ENCODE measurements around the gene CHKB.
"Not testable (repeated sequence)": the region's sequence is repeated elsewhere in the genome, so short reads cannot be mapped to it uniquely, and the experiment has no call there.

Gene CHKB

GRCh38 chr22:50612168-50612527, 29.5 kb upstream of the CHKB start:
- DNase-seq (ENCODE audit: low read depth in 3 of 3), result no peak

DNA sequence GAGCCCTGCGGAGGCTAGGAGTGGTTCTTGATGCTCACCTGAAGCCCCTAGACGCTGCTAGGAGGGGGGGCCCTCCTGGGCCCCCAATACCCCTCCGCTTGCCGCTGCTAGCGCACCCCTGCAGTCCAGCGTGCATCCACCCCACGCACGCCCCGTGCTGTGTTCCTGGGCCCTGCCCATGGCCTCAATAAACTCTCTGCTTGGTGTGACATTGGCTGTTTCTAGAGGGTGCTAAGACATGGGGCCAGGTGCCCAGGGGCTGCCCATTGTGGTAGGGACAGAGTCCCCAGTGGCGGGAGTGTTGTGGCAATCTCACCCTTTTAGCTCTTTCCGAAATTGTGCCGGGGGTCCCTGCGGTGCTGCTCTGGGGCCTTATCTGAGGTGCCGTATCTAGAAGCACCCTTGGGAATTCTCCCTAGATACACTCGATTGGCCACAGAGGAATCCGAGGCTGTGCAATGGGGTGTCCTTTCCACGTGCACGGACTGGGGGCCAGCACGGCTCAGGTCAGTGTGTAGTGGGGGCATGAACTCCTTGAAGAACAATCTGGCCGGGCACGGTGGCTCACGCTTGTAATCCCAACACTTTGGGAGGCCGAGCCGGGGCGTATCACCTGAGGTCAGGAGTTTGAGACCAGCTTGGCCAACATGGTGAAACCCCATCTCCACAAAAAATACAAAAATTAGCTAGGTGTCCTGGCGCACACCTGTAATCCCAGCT, 28.9 kb upstream of the CHKB start:
- DNase-seq (ENCODE audit: low read depth in 3 of 3), result no peak

DNA sequence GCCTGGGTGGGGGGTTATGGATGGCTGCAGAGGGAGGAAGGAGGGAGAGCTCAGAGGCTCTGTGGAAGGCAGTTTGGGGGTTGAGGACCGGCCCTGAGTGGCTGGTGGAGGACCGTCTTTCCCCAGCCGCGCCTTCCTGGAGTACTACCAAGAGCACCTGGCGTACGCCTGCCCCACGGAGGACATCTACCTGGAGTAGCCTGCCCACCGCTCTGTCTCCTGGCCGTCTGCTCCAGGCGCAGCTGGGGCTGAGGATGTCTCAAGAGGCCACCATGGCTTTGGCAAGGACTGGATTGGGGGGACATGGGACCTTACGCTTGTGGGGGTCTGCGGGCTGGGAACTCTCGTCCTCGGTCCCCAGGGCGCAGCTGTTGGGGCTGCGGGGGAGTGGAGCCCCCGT, 27.9 kb upstream of the CHKB start:
- no peak for DNase-seq (ENCODE audit: low read depth in 3 of 3)

- no peak for DNase-seq (ENCODE audit: low read depth in 3 of 3)
These were observed 27.4 kb upstream of the CHKB start for GRCh38 chr22:50610041-50610451.

DNA sequence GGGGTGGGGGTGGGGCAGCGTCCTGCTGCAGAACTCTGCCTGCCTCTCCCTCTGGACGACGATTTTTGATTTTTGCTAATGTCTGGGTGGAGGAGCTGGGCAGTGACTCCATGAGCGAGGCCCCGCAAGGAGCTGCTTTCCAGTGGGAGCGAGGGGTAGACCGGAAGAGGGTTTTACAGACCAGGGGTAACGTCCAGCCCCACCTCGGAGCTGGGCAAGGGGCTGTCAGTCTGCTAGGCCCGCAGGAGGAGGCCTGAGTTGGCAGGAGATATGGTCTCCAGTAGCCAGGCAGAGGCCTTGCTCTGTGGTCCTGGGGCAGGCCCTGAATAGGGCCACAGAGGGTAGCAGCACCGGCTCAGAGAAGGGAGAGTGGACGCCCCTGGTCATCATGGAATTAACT, 26.9 kb upstream of the CHKB start:
- DNase-seq (ENCODE audit: low read depth in 3 of 3), result no peak

DNA sequence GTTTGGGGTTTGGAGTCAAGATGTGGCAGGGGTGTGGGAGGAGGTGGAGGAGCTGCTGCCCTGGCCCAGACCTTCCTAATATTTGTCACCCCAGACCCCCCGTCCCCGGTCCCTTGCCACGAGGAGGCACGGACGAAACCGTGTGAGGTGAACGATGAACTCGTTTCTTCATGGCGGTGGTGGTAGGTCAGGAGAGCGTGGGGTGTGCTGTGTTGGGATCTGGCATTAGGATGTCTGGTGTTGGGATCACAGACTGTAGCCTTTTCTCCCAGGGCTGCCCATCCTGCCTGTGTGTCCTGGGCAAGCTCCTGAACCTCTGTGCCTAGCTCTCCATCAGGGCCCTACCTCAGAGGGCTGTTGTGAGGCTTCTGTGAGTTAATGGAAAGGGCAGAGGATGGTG, 26.3 kb upstream of the CHKB start:
- no peak for DNase-seq (ENCODE audit: low read depth in 3 of 3)

GRCh38 chr22:50608058-50608840, 25.6 kb upstream of the CHKB start:
- not testable (repeated sequence) for DNase-seq (ENCODE audit: low read depth in 3 of 3)

- DNase-seq (ENCODE audit: low read depth in 3 of 3), result no peak
These were observed 25.0 kb upstream of the CHKB start for GRCh38 chr22:50607659-50608020.

DNA sequence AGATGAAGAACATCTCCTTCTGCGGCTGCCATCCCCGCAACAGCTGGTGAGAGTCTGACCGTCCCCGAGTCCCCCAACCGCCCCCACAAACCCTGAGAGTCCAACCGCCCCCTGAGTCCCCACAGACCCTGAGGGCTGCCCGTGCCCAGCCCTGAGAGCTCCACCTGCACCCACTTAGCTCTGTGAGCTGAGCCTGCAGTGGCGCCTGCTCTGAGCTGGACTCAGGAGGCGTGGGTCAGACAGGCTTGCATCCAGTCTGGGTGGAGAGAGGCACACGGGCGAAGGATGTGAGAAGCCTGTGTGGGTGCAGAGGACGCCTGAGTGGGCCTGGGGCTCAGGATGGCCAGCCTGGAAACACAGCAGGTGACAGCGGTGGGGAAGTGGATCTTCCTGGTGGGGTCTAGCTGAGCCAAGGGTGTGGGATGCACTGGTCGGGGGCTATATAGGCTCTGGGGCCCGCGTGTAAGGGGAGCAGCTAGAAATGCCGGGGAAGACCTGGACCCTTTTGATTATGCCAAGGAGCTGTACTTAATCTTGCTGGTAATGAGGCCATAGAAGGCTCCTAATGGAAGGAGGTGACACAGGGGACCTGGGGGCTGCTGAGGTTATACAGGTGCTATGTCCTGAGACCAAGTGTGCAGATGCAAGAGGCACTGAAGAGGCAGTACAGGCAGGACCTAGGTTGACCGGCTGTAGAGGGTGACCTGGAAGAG, 24.5 kb upstream of the CHKB start:
- no peak for DNase-seq (ENCODE audit: low read depth in 3 of 3)

- DNase-seq (ENCODE audit: low read depth in 3 of 3), result no peak
These were observed 23.7 kb upstream of the CHKB start for GRCh38 chr22:50606165-50606945.

DNA sequence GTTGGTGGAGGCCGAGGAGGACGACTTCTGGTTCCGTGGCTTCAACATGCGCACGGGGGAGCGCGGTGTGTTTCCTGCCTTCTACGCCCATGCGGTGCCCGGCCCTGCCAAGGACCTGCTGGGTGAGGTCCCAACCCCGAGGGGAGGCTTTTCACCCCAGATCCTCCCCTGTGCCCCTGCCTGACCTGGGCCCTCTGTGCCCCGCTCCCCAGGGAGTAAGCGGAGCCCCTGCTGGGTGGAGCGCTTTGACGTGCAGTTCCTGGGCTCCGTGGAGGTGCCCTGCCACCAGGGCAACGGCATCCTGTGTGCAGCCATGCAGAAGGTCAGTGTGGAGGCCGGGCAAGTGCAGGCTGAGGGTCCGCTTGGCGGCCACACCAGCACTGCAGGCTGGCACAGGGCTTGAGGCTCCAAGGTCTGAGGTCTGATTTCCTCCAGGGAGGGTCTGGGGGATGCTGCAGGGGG, 23.0 kb upstream of the CHKB start:
- no peak for DNase-seq (ENCODE audit: low read depth in 3 of 3)

- DNase-seq (ENCODE audit: low read depth in 3 of 3), result no peak
These were observed 22.5 kb upstream of the CHKB start for GRCh38 chr22:50605002-50605612.

GRCh38 chr22:50604256-50605001, 21.8 kb upstream of the CHKB start:
- DNase-seq (ENCODE audit: low read depth in 3 of 3), result no peak

DNA sequence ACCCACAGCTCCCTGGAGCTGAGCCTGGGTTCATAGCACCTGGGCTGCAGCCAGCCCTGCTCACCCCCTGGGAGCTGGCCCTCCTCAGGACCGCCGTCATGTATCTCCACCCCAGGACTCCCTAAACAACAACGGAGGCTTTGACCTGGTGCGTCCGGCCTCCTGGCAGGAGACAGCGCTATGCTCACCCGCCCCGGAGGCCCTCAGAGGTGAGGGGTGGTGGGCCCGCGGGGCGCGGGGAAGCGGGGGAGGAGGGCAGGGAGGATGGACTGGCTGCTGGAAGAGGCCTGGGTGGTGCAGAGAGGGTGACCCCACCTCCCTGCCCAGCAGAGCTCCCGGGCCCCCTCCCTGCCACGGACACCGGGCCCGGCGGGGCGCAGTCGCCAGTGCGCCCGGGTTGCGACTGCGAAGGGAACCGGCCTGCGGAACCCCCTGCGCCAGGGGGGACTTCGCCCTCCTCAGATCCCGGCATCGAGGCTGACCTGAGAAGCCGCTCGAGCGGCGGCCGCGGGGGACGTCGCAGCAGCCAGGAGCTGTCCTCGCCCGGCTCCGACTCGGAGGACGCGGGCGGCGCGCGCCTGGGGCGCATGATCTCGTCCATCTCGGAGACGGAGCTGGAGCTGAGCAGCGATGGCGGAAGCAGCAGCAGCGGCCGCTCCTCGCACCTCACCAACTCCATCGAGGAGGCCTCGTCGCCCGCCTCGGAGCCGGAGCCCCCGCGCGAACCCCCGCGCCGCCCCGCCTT, 21.0 kb upstream of the CHKB start:
- no peak for DNase-seq (ENCODE audit: low read depth in 3 of 3)

DNA sequence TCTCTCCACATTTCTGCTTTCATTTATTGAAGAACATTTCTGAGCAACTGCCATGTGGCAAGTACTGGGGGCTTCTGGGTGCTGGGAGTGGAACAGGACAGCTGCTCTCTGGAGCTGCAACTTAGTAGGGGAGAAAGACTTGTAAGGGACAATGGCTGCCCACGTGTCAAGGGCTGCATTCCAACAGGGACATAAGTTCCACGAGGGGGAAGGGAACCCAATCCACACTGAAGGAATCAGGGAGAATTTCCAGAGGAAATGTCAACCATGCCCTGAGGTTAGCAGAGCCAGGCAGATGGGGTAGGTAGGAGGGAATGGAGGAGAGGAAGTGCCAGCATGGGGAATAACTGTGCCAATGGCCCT, 19.7 kb upstream of the CHKB start:
- DNase-seq (ENCODE audit: low read depth in 3 of 3), result no peak

DNA sequence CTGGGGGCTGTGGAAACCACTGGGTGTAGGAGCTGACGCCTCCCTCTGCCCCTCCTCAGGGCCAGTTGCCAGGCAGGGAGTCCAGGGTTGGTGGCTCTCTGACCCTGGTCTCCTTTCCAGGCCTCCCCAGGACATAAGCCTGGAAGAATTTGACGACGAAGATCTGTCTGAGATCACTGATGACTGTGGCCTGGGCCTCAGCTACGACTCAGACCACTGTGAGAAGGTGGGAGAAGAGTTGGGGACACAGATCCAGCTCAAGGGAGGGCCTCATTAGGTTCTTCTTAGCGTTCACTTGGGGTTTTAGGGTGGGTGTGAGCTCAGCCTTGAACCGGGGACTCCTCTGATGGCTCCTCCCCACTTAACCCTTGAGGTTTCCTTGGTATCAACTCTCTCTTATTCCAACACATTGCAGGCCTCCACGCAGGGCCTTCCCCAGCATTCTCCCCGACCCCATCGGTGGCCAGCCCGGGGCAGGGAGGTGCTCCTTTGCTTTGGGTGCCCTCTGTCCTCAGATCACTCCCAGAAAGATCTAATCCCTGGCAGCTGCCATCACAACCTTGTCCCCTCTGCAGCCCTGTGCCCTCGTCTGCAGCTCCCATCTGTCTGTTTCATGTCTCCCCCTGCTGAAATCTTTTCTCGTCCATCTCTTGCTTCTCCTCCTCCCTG, 19.2 kb upstream of the CHKB start:
- no peak for DNase-seq (ENCODE audit: low read depth in 3 of 3)

DNA sequence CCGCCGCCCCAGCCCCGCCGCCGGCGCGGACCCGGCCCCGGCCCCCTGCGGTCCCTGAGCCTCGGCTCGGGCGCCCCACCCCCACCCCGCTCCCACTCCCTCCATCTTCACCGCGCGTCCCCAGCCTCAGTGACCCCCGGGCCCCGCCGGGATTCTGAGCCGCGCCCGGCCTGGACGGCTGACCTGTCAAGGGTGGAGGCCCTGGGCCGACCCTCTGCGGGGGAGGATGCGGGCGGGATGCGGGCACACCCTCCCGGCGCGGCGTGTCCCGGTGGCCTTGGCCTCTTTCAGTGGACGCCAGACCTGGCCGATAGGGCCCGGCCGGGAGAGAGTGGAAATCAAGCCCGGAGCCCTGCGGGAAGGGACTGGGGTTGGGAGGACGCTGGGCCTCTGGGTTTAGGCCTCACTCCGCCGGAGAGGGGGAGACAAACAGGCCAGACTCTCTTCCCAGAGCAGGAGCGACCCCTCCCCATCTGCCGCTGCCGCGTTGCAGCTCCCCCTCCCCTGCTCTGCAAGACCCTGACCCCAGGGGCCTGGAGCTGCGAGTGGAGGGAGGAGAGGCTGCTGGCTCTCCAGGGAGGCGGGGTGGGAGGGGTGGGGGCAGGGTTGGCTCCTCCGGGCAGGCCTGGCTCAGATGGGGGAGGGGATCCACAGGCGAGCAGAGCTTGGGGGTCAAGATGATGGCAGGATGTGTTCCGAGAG, 18.5 kb upstream of the CHKB start:
- no peak for DNase-seq (ENCODE audit: low read depth in 3 of 3)

GRCh38 chr22:50600538-50600937, 17.9 kb upstream of the CHKB start, which contains the start of gene MAPK8IP2:
Gene MAPK8IP2, plus strand, starts transcription at chr22:50600793. Its CDS starts 26 bp downstream, at chr22:50600819.
- DNase-seq (ENCODE audit: low read depth in 3 of 3), result no peak
